Measurements from ENCODE around the gene UXS1.

GRCh38 chr2:106178716-106179115 lies 15.4 kb downstream of the UXS1 start:
- TF ChIP-seq POLR2A (conservative IDR thresholded peaks at IDR 0.05): no peak
- no peak for TF ChIP-seq EZH2 (IDR thresholded peaks at IDR 0.05; ENCODE audit: borderline replicate concordance, low read depth, low read length)
- TF ChIP-seq ATF7 (IDR thresholded peaks at IDR 0.05): no peak
- TF ChIP-seq CTCF (IDR thresholded peaks at IDR 0.05 in 2 of 3, conservative IDR thresholded peaks at IDR 0.05 in 1 of 3; ENCODE audit: insufficient read depth in 2 of 3, low read depth in 1 of 3, low read length in 3 of 3): no peak
- TF ChIP-seq TAF1 (IDR thresholded peaks at IDR 0.05; ENCODE audit: control insufficient read depth, extremely low read depth, insufficient read depth, low read length, severe bottlenecking): no peak
- TF ChIP-seq SREBF2 (CRISPR knock-in tag; IDR thresholded peaks at IDR 0.05): no peak
- TF ChIP-seq ZNF121 (CRISPR knock-in tag; conservative IDR thresholded peaks at IDR 0.05): no peak
- TF ChIP-seq CHD2 (IDR thresholded peaks at IDR 0.05; ENCODE audit: low read depth, low read length): no peak
- TF ChIP-seq EP300 (IDR thresholded peaks at IDR 0.05; ENCODE audit: low read length): no peak
- TF ChIP-seq ZNF224 (CRISPR knock-in tag; IDR thresholded peaks at IDR 0.05): no peak
- no peak for TF ChIP-seq MTF1 (CRISPR knock-in tag; IDR thresholded peaks at IDR 0.05; ENCODE audit: borderline replicate concordance)
- no peak for TF ChIP-seq RFX1 (IDR thresholded peaks at IDR 0.05)

Measured in K562 (cell line).